ENCODE results near the gene CLDN15. TPM values are rescaled to one million over a fixed set of nuclear protein-coding genes. Genes with fewer than 3 reads are reported as not detected.
"Not testable (repeated sequence)": the region's sequence is repeated elsewhere in the genome, so short reads cannot be mapped to it uniquely, and the experiment has no call there.

The CLDN15 gene
- total RNA-seq, 1 donor from 2014 or later = 2.9 TPM

- no peak for DNase-seq (ENCODE audit: low spot score in 2 of 2)
- no peak for FAIRE-seq
These were observed 14.1 kb downstream of the CLDN15 start for GRCh38 chr7:101223528-101223927.

- FAIRE-seq (no peak), DNase-seq (ENCODE audit: low spot score in 2 of 2) (no peak)
These were observed 15.2 kb downstream of the CLDN15 start for GRCh38 chr7:101222275-101222830.

- DNase-seq (ENCODE audit: low spot score in 2 of 2) (no peak), FAIRE-seq (no peak)
These were observed 17.3 kb downstream of the CLDN15 start for GRCh38 chr7:101220295-101220694.

GRCh38 chr7:101218236-101219125 lies 19.1 kb downstream of the CLDN15 start:
- DNase-seq (ENCODE audit: low spot score in 2 of 2) = no peak
- FAIRE-seq = no peak

- FAIRE-seq (no peak), DNase-seq (ENCODE audit: low spot score in 2 of 2) (peak; percentile 97)
These were observed 20.0 kb downstream of the CLDN15 start, which contains the start of the genes PLOD3 and ZNHIT1 for GRCh38 chr7:101217388-101218235. Gene PLOD3 (minus strand): TSS chr7:101217581. CDS start chr7:101217274, 307 bp downstream. Gene ZNHIT1 (plus strand): TSS chr7:101218165. CDS start chr7:101218196, 31 bp downstream.

- no peak for FAIRE-seq
These were observed 20.7 kb downstream of the CLDN15 start for GRCh38 chr7:101216860-101217387.

GRCh38 chr7:101216001-101216859 lies 21.4 kb downstream of the CLDN15 start:
- peak in 1 of 2 donors; percentile 49 for DNase-seq (ENCODE audit: low spot score in 2 of 2)
- no peak for FAIRE-seq

More at GRCh38 chr7:101216860-101217387, 20.7 kb downstream of the CLDN15 start:
- no peak for DNase-seq (ENCODE audit: low spot score in 2 of 2)

- FAIRE-seq (no peak), DNase-seq (ENCODE audit: low spot score in 2 of 2) (no peak)
These were observed 25.6 kb downstream of the CLDN15 start for GRCh38 chr7:101212014-101212413.

GRCh38 chr7:101211501-101211900 lies 26.1 kb downstream of the CLDN15 start:
- DNase-seq (ENCODE audit: low spot score in 2 of 2) = no peak
- FAIRE-seq = no peak

- FAIRE-seq = no peak
- DNase-seq (ENCODE audit: low spot score in 2 of 2) = no peak
These were observed 27.5 kb downstream of the CLDN15 start for GRCh38 chr7:101210143-101210542.

- DNase-seq (ENCODE audit: low spot score in 2 of 2) (no peak), FAIRE-seq (no peak)
These were observed 28.8 kb downstream of the CLDN15 start for GRCh38 chr7:101208794-101209193.

GRCh38 chr7:101207459-101207858 lies 30.1 kb downstream of the CLDN15 start:
- DNase-seq (ENCODE audit: low spot score in 2 of 2) (no peak), FAIRE-seq (no peak)

- DNase-seq (ENCODE audit: low spot score in 2 of 2) (no peak), FAIRE-seq (no peak)
These were observed 30.9 kb downstream of the CLDN15 start for GRCh38 chr7:101206665-101207042.

- FAIRE-seq (no peak), DNase-seq (ENCODE audit: low spot score in 2 of 2) (no peak)
These were observed 31.5 kb downstream of the CLDN15 start for GRCh38 chr7:101205901-101206664.

- FAIRE-seq; DNase-seq (ENCODE audit: low spot score in 2 of 2): not testable (repeated sequence)
These were observed 33.6 kb downstream of the CLDN15 start for GRCh38 chr7:101203740-101204738.

GRCh38 chr7:101202603-101202918 lies 35.0 kb downstream of the CLDN15 start:
- DNase-seq (ENCODE audit: low spot score in 2 of 2) = no peak
- FAIRE-seq = no peak

GRCh38 chr7:101201695-101202602 lies 35.7 kb downstream of the CLDN15 start:
- DNase-seq (ENCODE audit: low spot score in 2 of 2) (no peak), FAIRE-seq (no peak)

Measured in frontal cortex (tissue), 4 donors.